CD4-positive, alpha-beta T cell treated with Interleukin-10 for 1 hour (primary cell): ENCODE data around the gene CACNB1.

Experiments used
- DNase-seq: peaks from one replicate; pipeline ENCODE4 v3.0.0-alpha.2; 2020

CACNB1 gene

DNA sequence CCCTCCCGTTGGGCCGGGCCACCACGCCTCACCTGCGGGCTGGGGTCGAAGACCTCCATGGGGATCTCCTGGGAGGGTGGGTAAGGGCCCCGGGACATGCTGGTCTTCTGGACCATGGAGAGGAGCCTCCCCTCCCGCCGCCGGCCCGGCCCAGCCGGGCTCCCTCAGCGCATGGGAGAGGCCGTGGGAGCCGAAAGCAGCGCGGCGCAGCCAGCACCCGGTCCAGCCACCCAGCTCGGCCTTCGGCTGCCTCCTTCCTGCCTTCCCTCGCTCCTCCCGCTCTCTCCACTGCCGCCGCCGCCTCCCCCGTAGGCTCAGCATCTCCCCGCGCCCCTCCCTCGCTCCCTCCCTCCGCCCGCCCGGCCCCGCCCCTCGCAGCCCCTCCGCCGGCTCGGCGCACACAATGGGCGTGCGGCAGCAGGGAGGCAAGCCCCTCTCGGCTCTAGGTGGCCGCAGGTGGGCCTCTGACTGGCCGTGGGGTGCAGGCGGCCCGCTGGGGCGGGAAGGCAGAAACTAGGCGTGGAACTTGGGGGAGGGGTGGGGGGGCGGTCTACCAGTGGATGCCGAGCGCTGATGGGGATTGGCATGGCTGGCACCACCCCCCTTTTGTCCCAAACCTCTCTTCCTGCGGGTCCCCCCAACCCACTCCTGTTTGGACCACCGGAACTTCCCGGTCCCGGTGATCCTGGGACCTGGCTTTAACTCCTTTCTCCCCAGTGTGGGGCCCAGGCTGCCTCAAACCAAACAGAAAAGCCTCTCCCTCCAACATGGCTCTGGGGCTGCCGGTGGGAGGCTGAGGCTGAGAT lies at the start of gene CACNB1:
CACNB1 (minus strand) TSS at position 290 of the 806 bp plus-strand sequence; CDS start at position 116, 174 bp downstream.
- peak; percentile 72 for DNase-seq

DNA sequence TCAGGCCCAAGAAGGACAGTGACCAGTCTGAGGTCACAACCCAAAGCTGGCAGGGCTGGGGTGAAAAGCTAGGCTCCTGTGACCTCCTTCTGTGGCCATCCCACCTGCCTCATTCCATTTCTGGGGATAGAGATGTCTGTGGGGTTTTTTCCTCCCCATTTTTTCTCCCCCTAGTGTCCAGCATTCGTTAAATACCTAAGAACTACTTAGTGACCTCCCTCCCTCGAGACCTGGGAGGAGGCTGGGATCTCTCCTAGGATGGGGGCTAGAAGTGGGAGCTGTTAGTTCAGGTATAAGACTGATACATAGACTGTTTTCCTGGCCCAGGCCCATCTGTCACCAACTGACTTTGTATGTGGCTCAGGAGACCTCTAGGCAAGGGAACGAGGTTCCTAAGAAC lies 48.8 kb upstream of the CACNB1 start:
- DNase-seq: no peak

DNA sequence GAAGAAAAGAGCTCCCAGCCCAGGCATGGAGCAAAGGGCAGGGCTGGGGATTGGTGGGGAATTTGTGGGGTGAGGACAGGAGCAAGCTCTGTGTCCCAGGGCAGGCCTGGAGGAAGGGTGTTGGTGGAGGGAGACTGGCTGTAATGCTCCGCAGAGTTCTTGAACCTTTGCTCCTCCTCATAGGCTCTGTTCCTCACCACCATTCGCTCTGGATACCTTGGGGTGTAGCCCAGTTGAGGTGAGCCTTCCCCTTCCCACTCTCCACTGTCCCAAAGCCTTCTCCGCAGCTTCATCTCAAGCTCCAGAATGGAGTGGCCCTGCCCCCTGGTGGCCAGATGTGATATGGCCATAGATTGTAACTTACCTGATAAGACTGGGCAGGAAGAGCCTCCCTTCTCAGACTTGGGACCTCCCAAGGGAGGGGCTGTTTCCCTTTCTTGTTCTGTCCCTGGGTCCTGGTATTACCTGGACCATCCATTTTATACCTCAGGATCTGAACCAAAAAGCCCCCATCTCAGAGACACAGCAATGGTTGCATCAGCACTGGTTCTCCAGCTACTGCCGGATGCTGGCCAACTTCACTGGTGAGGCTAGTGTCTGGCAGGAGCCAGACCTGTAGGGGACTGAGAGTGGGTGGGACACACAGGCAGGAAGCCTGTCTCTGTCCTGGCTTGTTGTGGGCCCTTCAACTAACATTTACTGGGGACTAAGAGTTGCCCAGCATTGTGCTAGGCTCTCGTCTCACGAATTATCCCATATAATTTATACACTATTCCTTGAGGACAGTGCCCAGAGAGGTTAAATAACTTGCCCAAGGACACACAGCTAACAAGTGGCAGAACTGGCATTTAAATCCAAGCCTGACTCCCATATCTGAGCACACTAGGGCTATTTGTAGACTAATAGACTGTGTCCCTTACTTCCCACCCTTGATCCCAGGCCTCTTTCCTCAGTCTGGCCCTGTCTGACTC lies 47.4 kb upstream of the CACNB1 start:
- peak; percentile 86 for DNase-seq

DNA sequence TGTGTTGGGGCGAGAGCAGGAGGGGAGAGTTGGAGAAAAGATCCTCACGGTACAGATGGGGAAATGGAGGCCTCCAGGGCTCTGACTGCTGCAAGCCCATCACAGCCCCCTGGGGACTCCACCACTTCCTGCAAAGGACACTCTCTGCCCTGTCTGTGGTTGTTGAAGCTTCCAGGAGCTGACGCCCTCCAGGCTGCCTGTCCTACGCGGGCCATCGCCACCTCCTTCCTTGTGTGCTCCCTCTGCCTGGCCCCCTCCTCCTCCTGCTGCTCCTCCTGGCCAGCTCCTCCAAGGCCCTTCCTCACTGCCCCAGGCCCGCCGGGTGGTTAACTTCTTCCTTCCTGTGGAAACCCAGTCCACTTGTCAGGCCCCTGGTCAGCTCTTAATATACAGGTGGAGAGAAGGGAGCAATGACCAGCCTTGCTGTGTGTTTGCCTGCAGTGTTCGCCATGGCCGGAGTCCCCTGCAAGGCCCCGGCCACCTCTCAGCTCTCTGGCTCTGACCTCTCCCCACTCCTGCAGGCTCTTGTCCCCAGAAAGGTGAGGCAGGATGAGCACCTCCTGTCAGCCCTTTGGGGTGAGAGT lies 46.6 kb upstream of the CACNB1 start:
- no peak for DNase-seq

DNA sequence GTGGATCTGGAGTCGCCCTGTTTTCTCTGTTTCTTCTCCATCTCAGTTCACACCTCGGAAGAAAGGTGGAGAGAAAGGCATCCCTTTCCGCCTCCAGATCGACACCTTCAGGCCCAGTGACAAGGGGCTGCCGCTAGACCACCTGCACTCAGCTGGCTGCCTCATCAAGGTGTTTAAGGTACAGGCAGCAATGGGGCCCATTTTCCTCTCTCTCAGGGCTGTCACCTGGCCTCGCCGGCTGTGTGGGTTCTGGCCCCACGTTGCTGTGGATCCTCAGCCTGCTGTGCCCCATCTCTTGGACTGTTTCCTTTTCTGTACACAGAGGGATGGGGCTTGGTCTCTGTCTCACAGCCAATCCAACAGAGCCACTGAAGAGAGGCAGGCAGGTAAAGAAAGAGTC lies 45.7 kb upstream of the CACNB1 start:
- no peak for DNase-seq

DNA sequence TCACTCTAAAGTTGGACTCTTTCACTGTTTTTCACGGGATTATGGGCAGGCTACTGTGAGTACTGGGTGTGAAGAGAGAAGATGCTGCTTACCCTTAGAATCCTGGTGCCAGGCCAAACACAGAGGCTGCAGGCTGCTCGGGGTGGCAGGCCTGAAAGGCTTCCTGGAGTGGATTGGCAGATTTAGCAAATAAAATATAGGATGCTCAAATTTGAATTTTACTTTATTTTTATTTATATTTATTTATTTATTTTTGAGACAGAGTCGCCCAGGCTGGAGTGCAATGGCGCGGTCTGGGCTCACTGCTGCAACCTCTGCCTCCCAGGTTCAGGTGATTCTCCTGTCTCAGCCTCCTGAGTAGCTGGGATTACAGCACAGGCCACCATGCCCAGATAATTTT lies 43.2 kb upstream of the CACNB1 start:
- no peak for DNase-seq

DNA sequence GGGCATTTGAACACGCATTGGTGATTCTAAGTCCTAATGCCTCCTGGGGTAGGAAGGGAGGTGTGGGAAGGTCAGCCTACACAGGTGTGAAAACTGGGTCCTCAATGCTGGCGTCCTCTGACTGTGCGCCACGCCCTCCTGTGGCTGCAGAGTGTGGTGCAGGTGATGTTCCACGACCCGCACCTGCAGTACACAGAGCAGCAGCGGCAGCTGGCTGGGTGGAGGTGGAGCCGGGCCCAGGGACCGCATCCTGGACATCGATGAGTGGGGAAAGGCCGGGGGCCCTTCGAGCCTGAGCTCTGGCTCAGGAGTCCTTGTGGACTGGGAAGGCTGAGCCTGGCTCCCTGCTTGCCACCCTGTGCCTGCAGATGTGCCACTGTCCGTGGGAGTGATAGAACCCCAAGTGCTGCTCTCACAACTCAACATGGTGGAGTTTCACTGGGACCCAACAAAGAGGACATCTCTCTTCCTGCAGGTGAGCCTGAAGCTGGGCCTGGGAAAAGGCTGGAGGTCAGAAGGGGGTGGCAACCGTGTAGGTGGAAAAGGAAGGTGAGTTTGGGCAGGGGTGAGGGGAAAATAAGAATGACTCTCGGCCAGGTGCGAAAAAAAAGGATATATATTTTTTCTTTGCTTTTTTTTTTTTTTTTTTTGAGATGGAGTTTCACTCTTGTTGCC lies 42.3 kb upstream of the CACNB1 start:
- DNase-seq: peak; percentile 80

DNA sequence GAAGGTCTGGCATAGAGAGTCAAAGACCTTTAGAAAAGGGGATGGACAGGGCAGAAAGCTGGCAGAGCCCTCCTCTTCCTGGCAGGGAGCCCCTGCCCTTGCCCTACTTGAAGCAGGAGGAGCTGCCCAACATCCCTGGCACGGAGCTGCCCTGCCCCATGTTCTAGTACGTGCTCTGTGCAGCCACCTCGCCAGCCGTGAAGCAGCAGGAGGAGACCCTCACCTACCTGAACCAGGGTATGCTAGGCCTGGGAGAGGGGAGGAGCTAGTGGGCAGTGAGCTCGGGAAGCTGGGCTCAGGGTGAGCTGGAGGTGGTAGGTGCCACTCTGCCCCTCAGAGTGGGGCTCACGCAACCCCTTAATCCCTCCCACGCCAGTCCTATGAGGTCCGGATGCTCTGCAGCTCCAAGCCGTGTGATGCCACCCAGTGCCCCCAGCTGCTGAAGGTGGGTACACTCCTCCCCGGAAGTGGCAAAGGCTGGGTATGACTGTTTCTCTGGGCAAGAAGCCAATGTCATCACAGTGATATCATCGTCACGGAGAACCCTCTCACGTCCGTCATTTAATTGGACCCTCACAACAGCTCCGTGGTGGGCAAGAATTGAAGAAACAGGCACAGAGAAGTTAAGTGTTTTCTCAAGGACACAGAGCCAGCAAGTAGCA lies 41.0 kb upstream of the CACNB1 start:
- peak; percentile 90 for DNase-seq

DNA sequence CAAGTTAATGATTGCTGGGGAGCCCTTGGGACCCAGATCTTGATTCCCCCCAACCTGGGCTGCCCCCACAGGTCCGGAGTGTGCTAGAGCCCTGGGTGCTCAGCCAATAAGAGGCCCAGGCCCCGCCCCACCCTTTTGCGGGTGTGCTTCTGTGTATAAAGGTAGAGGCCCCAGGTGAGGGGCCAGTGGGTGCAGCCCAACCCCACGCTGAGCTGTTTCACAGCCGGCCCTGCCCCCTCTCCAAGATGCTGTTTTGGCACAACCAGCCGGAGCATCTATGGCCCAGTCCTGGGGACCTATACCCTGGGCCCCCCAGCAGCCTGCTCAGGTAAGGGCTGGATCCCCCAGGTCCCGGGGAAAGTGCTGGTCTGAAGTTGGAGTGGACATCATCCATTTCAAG lies 40.1 kb upstream of the CACNB1 start:
- DNase-seq: no peak

DNA sequence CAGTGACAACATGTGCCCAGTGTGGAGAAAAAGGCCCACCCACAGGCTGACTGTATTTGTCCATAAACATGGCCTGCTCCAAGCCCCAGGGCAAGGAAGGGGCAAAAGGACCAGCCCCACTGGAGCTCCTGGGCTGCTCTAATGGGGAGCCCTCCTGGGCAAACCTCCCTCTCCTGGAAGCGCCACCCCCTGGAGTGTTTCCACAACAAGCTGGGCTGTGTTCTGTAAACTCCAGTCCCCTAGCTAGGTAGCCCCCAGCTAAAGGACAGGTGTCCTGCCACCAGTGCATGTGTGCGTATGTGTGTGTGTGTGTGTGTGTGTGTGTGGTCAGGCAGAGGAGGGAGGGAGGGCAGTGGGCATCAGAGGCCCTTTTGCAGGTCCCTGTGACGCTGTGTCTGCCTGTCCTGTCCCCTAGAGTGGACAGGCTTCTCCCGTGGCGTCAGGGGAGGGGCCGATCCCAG lies 39.5 kb upstream of the CACNB1 start:
- no peak for DNase-seq

DNA sequence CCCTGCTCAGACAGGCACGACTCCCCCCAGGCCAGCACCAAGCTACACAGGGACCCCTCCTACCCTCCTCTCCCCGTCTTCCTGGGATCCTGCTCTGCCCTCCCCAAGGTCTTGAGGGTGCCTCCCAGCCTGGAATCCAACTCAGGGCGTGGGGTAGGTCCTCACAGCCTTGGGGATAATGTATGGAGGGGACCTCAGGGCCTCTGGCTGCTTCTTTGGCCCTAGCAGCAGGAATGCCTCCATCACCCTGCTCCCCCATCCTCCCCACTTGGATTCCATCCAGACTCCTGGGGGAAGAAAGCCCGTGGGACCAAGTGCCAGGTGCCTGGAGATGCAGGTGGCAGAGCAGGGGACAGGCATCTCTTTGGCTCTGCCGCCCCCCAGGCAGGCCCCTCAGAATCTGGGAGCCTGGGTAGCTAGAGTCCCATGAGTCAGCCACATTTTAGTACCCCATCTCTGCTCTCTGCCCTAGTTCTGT lies 39.0 kb upstream of the CACNB1 start:
- no peak for DNase-seq

DNA sequence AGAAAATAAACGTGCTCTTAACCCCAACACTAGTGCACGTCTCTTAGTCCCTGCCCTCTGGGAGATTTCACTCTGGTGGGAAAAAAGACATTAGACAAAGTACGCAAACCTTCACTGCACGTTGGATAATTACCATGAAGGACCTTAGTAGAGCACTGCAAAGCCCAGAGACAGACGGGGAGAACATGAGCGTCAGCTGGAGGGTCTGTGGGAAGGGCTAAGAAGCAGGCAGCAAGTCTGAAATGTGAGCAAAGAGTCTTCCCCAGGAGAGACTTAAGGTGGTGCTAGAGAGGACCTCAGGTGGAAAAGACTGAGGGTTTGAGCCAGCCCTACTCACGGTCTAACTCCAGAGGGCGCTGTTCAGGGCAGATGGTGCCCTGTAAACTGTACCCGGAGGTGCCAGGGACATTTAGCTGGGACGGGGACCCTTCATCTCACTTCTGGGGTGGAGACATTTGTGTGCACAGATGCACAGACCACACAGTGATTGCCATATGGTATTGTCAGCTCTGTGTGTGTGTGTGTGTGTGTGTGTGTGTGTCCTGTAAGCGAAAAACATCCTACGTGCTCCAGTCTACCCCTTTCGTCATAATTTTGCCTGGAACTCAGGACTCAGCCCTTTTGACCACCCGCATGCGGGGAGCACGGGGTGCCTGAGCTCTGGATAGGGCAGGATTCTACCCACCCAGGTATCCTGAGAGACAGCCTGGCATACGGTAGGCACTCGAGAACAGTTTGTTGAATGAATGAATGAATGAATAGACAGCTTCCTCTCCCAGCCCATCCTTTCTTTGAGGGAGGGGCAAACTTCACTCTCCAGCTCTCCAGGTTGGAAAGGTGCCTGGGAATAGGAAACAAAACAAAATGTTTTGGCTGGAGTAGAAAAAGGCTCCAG lies 38.3 kb upstream of the CACNB1 start:
- peak; percentile 74 for DNase-seq

DNA sequence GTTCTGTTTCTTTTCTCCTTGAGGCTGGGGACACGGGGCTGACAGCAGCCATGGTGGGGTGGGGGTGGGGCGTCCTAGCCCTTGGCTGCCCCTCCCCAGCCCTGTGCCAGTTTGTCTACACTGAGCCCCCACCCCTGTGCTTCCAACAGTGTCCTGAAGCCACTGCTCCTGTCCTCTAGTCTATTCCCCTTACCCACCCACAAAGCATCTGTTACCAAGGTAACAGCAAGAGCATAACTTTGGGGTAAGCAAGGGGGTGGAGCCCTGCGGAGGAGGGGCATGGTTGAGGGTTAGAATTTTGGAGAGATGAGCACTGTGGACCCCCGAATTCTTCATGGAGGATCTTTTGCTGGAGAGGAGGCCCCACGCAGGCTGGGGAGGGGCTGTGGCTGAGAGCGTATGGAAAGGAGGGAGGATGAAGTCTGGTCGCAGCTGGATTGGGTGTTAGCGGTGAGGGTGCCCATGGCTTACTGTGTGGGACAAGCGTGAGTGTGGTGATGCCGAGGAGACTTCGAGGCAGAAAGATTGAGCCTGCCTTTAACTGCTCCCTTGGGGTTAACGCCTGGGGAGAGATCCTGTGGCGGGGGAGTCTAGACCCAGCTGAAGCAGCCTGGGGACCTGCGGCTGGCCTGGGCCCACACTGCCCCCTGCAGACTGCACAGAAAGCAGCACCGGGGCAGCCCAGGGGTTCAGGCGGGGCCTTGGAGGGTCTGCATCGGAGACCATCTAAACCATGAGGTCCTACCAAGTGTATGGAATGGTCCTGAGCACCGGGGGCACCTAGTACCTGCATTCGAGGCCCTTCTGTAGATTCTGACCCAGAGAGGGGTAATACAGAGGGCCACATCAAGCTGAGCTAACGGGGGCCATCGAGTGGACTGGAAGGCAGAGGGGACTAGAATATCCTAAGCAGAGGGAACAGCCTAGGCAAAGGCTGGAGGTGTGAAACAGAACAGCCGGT lies 34.4 kb upstream of the CACNB1 start:
- peak; percentile 67 for DNase-seq

DNA sequence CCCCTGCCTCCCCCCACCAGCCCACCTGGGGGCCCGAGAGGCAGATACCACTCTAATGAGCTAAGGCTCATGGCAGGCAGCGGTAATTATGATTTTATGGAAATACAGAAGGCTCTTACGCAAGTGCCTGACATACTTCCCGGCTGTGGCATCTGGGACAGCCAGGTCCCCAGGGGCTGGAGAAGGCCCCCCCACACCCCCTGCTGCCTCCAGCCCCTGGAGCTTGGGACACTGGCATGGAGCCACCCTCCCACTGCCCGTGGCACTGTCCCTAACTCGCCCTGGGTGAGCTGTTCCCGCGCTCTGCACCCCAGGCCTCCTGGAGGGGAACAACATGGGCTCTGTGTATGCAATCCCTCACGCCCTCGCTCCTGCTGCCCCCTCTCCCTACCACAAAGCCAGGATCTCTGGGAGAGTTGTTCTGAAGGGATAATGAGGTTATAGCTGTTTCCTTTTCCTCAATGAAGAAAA lies 33.7 kb upstream of the CACNB1 start:
- DNase-seq: no peak

DNA sequence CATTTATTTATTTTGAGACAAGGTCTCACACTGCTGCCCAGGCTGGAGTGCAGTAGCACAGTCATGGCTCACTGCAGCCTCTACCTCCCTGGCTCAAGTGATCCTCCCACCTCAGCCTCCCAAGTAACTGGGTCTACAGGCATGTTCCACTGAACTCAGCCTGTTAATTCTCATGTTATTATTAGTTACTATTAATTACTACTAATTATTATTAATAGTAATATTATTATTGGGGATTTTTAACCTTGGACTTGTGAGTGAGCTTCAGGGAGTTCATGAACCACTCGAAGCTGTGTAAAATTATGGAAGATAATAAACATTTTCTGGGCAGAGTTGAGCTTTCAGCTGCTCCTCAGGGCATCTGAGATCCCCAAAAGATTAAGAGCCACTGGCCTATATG lies 32.9 kb upstream of the CACNB1 start:
- no peak for DNase-seq

DNA sequence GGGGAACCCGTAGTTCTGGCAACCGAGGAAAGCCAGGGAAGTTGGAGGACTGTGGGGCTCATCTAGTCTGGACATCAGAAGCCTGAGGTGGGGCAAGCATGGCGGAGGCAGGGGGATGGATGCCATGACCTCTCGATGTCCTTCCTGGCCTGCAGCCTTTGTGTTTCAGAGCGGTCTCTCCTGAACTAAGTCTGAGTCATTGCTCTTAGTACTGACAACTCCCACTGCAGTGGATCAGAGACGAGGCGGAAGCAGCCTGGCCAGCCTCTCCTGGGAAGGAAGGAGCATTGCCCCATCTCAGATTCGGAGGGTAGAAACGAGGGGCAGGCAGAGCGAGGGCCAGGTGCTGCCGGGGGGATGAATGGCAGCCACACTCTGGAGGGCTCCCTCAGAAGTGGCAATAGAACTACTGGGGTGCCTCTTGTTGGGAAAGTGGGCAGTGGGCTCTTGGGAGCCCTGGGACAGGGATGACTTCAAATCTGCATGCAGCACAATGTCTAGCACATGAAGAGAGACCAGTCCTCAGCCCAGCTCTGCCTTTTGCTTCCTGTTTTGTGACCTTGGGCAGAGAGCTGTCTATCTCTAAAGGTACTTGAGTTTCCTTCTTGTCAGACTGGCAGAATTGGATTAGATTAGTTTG lies 31.9 kb upstream of the CACNB1 start:
- DNase-seq: no peak

DNA sequence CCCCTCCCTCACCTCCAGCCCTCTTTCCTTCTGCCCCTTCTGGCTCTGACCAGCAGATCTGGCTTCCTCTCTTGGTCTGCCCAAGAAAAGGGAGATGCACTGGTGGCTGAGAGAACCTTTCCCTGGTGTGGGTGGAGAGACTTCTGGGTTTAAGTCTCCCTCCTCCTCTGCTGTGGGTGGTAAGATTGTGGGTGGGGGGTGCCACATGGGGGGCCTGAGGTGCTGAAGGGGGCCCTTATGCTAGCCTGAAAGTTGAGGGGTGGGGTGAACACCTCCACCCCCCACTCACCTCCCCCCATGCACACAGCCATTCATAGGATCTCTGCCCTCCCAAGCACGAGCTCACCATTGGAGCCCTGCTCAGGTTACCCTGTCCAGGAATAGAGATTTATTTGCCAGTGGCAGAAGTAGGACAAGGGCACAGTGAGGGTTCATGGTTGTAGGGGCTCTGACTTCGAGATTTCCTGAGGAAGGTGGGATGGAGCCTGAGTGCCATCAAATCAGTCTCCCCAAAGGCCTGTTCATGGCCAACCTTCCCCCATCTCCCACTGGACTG lies 30.0 kb upstream of the CACNB1 start:
- DNase-seq: no peak

DNA sequence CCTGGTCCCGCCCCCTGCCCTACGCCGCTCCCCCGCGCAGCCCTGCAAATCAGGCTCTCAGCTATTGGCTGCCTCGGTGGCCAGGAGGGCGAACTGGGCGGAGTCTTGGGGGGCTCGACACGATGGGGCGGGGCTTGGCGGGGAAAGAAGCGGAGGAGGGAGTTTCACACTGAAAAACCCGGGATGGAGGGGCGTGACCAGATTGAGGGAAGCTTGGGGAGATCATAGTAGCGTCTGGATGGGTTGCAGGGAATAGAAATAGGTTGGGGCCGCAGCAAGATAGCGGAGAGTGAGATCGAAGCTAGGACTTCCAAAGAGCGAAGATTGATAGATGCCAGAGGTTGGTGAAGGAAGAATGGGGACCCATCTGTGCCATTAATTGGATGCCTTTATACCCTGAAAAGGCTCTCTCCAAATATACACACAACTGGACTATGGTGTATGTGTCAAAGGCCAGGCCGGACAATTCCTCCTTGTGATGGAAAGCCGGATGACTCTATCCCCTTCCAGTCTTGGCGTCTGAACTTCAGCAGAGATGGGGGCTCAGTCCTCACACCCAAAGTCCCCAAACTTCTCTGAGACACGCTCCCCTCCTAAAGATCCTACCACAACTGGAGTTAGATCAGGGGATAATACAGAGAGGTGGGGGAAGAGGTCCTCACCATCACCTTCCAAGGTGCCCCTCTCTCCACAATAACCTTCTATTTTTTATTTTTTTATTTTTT lies 28.7 kb upstream of the CACNB1 start:
- DNase-seq: peak; percentile 62
